ACC112 (cell line): ENCODE data around the gene ASXL1.
A peak's percentile ranks its signal among the peaks of the same experiment; 100 is the strongest.
"Not testable (repeated sequence)": the region's sequence is repeated elsewhere in the genome, so short reads cannot be mapped to it uniquely, and the experiment has no call there.

ENCODE experiments used
- H2AFZ ChIP-seq: fragments of 200-600 bp; sonication (generic); one replicate; pipeline ENCODE4 v1.6.0; 2017; ENCODE audit warnings: antibody characterized with exemption, low read length; ENCODE audit not compliant: unreplicated experiment
- H3K27ac ChIP-seq: fragments of 200-600 bp; sonication (generic); 2 replicates; pipeline ENCODE4 v1.5.1; 2014; ENCODE audit warnings: low read depth, mild to moderate bottlenecking, antibody characterized with exemption, low read length, moderate library complexity
- H3K27me3 ChIP-seq: fragments of 200-600 bp; sonication (generic); 2 replicates; pipeline ENCODE4 v1.6.1; 2014; ENCODE audit warnings: mild to moderate bottlenecking, antibody characterized with exemption, low read length, moderate library complexity, mixed read lengths; ENCODE audit not compliant: insufficient read depth
- H3K36me3 ChIP-seq: fragments of 200-600 bp; sonication (generic); 2 replicates; pipeline ENCODE4 v1.6.1; 2016; ENCODE audit warnings: mild to moderate bottlenecking, antibody characterized with exemption, low read length, moderate library complexity, mixed read lengths; ENCODE audit not compliant: insufficient read depth
- H3K4me1 ChIP-seq: fragments of 200-600 bp; sonication (generic); one replicate; pipeline ENCODE4 v1.6.1; 2016; ENCODE audit warnings: low read length, mixed read lengths; ENCODE audit not compliant: insufficient read depth, unreplicated experiment, control insufficient read depth
- H3K4me3 ChIP-seq: fragments of 200-600 bp; sonication (generic); 2 replicates; pipeline ENCODE4 v1.5.1; 2014; ENCODE audit warnings: mild to moderate bottlenecking, low read depth, low read length
- H3K79me2 ChIP-seq: fragments of 200-600 bp; sonication (generic); one replicate; pipeline ENCODE4 v1.6.0; 2016; ENCODE audit warnings: low read length; ENCODE audit not compliant: control insufficient read depth, unreplicated experiment, insufficient read depth

ASXL1 gene

GRCh38 chr20:32337937-32338661 is 20.0 kb upstream of the ASXL1 start:
- no peak overlapping the region for H2AFZ ChIP-seq
- H3K4me1 ChIP-seq = peaks cover 11% of the 10 kb centered on the region
- H3K27ac ChIP-seq = no peak overlapping the region
- H3K79me2 ChIP-seq = no peaks in the 10 kb centered on the region
- no peak overlapping the region for H3K4me3 ChIP-seq
- H3K27me3 ChIP-seq = no peaks in the 10 kb centered on the region
- H3K36me3 ChIP-seq = no peaks in the 10 kb centered on the region

GRCh38 chr20:32338665-32339064 is 19.5 kb upstream of the ASXL1 start:
- H3K27me3 ChIP-seq = no peaks in the 10 kb centered on the region
- no peaks in the 10 kb centered on the region for H3K36me3 ChIP-seq
- H3K79me2 ChIP-seq = no peaks in the 10 kb centered on the region
- H3K27ac ChIP-seq = no peak overlapping the region
- H3K4me1 ChIP-seq = peaks cover 16% of the 10 kb centered on the region
- H3K4me3 ChIP-seq = no peak overlapping the region
- no peak overlapping the region for H2AFZ ChIP-seq

GRCh38 chr20:32339116-32339515 is 19.0 kb upstream of the ASXL1 start:
- Histone ChIP-seq H3K36me3 (no peaks in the 10 kb centered on the region), H3K4me3 (no peak overlapping the region), H3K4me1 (peaks cover 18% of the 10 kb centered on the region), H3K27me3 (no peaks in the 10 kb centered on the region), H3K27ac (no peak overlapping the region), H3K79me2 (no peaks in the 10 kb centered on the region), H2AFZ (no peak overlapping the region)

- not testable (repeated sequence) for H3K36me3 ChIP-seq, H2AFZ ChIP-seq, H3K27ac ChIP-seq, H3K27me3 ChIP-seq, H3K4me3 ChIP-seq, H3K79me2 ChIP-seq
- H3K4me1 ChIP-seq = peaks cover 18% of the 10 kb centered on the region
Observed at GRCh38 chr20:32341053-32341452, 17.1 kb upstream of the ASXL1 start.

- H3K4me1 ChIP-seq = peaks cover 18% of the 10 kb centered on the region
- no peaks in the 10 kb centered on the region for H3K27me3 ChIP-seq
- H2AFZ ChIP-seq = no peak overlapping the region
- 0 out of 2 replicates have a peak overlapping the region, but pooled peaks have one; percentile 4 for H3K27ac ChIP-seq
- H3K36me3 ChIP-seq = no peaks in the 10 kb centered on the region
- no peaks in the 10 kb centered on the region for H3K79me2 ChIP-seq
- H3K4me3 ChIP-seq = no peak overlapping the region
Observed at GRCh38 chr20:32343439-32343838, 14.7 kb upstream of the ASXL1 start.

GRCh38 chr20:32344835-32345506 is 13.2 kb upstream of the ASXL1 start:
- no peaks in the 10 kb centered on the region for H3K27me3 ChIP-seq
- H3K36me3 ChIP-seq = no peaks in the 10 kb centered on the region
- H3K4me3 ChIP-seq = no peak overlapping the region
- no peaks in the 10 kb centered on the region for H3K79me2 ChIP-seq
- H2AFZ ChIP-seq = no peak overlapping the region
- H3K27ac ChIP-seq = no peak overlapping the region
- H3K4me1 ChIP-seq = peaks cover 18% of the 10 kb centered on the region

GRCh38 chr20:32348207-32348606 is 9.9 kb upstream of the ASXL1 start:
- peaks cover 6% of the 10 kb centered on the region for H3K4me1 ChIP-seq
- no peak overlapping the region for H3K27ac ChIP-seq
- H3K27me3 ChIP-seq = no peaks in the 10 kb centered on the region
- no peaks in the 10 kb centered on the region for H3K79me2 ChIP-seq
- H2AFZ ChIP-seq = no peak overlapping the region
- H3K4me3 ChIP-seq = no peak overlapping the region
- H3K36me3 ChIP-seq = no peaks in the 10 kb centered on the region

GRCh38 chr20:32350421-32350820 is 7.7 kb upstream of the ASXL1 start:
- H3K79me2 ChIP-seq = no peaks in the 10 kb centered on the region
- H2AFZ ChIP-seq = no peak overlapping the region
- H3K27me3 ChIP-seq = no peaks in the 10 kb centered on the region
- H3K36me3 ChIP-seq = no peaks in the 10 kb centered on the region
- no peak overlapping the region for H3K27ac ChIP-seq
- no peak overlapping the region for H3K4me3 ChIP-seq
- H3K4me1 ChIP-seq = peaks cover 18% of the 10 kb centered on the region

- Histone ChIP-seq H3K79me2 (no peaks in the 10 kb centered on the region), H3K4me1 (peaks cover 36% of the 10 kb centered on the region), H2AFZ (no peak overlapping the region), H3K27ac (no peak overlapping the region), H3K4me3 (no peak overlapping the region), H3K27me3 (no peaks in the 10 kb centered on the region), H3K36me3 (no peaks in the 10 kb centered on the region)
Observed at GRCh38 chr20:32352121-32352720, 5.9 kb upstream of the ASXL1 start.

- Histone ChIP-seq H3K27ac (peak overlapping the region; percentile 91), H3K79me2 (peaks cover 2% of the 10 kb centered on the region), H2AFZ (no peak overlapping the region), H3K4me1 (peaks cover 40% of the 10 kb centered on the region), H3K4me3 (peak overlapping the region; percentile 49; the same call in 1 of the 2 replicates), H3K36me3 (no peaks in the 10 kb centered on the region), H3K27me3 (no peaks in the 10 kb centered on the region)
Observed at GRCh38 chr20:32353848-32354496, 4.2 kb upstream of the ASXL1 start.
